ENCODE results near the gene CENPC.
"Not testable (repeated sequence)": the region's sequence is repeated elsewhere in the genome, so short reads cannot be mapped to it uniquely, and the experiment has no call there.

The CENPC gene

DNA sequence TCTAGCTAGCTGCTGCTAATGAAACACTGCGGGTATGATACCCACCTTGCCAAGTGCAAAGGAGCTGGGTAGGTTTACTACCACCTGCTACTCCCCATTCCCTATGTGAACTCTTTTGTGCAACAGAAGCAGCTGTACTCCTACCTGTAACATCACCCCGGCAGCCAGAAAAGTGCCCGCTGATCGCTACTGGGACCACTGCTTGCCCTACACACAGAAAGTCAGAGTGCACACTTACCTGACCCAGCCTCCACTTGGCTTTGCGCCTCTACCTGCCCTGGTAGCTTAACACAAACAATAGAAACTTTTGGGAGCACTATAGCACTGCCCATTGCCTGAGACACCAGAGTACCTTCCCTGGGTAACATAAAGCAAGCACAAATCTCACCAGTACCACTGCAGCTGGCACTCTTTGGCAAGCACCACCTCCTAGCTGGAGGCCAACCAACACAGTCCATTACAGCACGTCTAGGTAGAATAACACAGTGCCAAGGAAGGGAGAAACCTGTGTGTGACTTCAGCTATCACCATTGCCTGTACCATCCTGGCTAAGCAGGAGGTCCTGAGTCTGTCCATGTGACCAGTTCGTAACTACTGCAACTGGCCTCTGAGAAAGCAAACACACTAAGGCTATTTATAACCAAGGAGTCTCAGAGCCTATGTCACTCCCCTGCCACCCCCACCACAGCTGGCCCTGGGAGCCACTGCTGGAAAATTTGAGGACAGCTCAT, 80.1 kb downstream of the CENPC start:
- no peak for DNase-seq

DNA sequence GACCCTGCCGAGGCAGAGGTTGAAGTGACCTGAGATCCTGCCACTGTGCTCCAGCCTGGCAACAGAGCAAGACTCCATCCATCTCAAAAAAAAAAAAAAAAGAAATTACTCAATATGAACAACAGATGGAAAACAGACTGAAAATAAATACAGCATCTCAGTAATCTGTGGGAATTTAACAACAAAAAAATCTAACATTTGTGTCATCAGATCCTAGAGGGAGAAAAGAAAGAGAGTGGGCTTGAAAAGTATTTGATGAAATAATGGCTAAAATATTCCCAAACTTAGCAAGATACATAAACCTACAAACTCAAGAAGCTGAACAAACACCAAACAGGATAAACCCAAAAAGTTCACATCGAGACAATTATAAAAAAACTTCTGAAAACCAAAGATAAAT, 84.7 kb downstream of the CENPC start:
- DNase-seq: no peak

DNA sequence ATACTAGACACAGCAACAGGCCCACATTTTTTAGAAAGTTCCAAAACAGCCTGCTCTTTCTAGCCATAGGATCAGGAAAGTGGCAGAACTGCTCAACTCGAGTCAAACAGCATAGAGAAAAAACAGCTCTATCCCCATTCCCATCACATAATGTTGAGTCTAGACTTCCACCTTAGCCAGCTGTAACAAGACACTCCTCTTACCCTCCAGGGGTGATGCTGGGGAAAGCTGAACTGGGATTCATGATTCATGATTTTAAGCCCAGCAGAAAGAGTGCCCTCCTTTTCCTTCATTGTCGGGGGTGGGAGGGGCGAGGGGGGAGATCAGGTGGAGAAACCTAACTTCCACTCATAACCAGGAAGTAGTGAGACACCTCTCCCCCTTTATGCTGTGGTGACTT, 86.1 kb downstream of the CENPC start:
- DNase-seq: no peak

DNA sequence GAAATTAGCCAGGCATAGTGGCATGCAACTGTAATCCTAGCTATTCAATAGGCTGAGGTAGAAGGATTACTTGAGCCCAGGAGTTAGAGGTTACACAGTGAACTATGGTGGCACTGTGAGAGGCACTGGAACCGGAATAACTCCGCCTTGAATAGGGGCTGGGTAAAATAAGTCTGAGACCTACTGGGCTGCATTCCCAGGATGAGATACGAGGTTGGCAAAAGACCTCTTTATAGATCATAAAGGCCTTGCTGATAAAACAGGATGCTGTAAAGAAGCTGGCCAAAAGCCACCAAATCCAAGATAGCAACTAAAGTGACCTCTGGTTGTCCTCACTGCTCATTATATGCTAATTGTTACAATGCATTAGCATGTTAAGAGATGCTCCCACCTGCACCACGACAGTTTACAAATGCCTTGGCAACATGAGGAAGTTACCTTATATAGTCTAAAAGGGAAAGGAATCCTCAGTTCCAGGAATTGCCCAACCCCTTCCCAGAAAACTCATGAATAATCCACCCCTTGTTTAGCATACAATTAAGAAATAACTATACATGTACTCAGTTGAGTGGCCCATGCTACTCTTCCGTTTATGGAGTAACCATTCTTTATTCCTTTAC, 88.6 kb downstream of the CENPC start:
- DNase-seq: no peak

DNA sequence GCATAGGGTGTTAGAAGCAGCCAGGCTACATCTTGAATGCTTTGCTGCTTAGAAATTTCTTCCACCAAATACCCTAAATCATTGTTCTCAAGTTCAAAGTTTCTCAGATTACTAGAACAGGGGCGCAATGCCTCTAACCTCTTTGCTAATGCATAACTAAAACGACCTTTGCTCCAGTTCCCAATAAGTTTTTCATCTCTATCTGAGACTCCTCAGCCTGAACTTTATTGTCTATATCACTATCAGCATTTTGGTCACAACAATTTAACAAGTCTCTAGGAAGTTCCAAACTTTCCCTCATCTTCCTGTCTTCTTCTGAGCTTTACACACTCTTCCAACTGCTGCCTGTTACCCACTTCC, 92.5 kb downstream of the CENPC start:
- DNase-seq: not testable (repeated sequence)

DNA sequence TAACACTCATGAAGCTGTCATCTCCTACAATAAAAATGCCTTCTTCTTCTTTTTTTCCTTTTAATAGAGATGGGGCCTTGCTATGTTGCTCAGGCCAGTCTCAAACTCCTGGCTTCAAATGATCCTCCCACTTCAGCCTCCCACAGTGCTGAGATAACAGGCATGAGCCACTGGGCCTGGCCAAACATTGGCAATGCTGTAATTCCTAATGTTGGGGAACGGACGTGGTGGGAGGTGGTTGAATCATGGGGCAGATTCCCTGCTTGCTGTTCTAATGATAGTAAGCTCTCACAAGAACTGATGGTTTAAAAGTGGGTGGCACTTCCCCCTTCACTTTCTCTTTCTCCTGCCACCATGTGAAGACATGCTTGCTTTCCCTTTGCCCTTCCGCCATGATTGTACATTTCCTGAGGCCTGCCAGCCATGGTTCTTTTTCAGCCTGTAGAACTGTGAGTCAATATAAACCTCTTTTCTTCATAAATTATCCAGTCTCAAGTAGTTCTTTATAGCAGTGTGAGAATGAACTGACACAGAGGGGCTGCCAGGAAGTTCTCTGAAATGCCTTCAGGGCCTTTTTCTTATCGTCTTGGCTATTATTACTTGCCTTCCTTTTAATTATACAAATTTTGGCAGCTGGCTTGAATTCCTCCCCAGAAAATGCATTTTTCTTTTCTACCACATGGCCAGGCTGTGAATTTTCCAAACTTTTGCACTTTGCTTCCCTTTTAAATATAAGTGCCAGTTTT, 93.0 kb downstream of the CENPC start:
- DNase-seq: no peak

DNA sequence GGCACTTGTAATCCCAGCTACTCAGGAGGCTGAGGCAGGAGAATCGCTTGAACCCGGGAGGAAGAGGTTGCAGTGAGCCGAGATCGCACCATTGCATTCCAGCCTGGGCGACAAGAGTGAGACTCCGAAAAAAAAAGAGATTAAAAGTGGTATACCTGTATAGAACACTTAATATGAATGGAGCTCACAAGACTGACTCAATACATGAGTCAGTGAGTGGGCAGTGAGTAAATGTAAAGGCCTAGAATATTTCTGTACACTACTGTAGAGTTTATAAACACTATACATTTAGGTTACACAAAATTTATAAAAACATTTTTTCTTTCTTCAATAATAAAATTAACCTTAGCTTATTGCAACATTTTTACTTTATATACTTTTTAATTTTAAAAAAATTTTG, 93.8 kb downstream of the CENPC start:
- no peak for DNase-seq

DNA sequence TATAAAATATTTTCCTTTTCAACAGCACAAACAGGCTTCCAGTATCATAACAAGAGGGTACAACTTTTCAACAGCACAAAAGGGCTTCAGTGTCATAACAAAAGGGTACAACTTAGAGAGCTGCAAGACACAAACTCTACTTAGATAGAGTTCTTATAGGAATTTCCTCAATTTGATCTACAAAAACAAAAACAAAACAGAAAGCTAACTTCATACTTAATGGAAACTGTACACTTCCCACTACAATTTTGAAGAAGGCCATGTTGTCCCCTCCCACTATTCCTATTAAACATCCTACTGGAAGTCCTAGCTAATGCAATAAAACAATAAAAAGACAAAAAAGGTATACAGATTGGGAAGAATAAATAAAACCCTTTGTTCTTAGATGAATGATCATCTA, 96.7 kb downstream of the CENPC start:
- DNase-seq: no peak

DNA sequence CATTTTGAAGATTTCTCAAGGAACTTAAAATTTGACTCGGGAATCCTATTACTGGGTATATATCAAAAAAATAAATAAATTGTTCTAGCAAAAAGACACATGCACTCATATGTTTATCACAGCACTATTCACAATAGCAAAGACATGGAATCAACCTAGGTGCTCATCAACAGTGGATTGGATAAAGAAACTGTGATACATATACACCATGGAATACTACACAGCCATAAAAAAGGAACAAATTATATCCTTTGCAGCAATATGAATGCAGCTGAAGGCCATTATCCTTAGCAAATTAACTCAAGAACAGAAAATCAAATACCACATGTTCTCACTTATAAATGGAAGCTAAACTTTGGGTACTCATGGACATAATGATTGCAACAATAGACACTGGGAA, 97.4 kb downstream of the CENPC start:
- DNase-seq: no peak

DNA sequence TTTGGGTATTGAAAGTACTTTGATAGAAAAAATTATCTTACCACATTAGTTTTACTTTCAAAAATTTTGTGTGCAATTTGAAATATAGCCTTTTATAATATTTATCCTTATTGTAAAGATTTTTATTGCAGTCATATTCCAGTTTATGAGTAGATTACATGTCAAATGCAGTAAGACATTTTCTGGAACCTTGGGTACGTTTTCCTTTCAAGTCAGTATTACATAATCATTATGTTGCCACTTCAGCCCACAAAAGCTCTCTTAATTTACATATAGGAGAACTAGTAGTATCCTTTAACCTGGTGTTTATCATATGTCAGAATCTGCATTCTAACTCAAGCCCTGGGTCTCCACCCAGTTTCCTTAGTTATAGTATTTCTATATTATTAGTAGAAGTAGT, 98.5 kb downstream of the CENPC start:
- no peak for DNase-seq

DNA sequence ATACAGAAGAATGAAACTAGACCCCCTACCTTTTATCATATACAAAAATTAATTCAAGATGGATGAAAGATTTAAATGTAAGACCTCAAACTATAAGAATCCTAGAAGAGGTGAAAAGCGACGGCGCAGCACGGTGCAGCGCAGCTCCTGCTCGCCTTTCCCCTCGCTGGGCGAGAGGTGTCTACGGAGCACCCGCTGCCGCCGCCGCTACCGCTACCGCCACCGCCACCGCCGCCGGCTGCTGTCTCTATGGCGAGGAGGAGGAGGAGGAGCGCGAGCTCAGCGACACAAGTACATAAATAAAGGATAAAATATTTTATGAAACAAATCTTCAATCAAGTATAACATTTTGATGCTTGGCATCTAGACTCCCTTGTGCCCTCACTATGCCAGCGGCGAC, 99.4 kb downstream of the CENPC start:
- not testable (repeated sequence) for DNase-seq

DNA sequence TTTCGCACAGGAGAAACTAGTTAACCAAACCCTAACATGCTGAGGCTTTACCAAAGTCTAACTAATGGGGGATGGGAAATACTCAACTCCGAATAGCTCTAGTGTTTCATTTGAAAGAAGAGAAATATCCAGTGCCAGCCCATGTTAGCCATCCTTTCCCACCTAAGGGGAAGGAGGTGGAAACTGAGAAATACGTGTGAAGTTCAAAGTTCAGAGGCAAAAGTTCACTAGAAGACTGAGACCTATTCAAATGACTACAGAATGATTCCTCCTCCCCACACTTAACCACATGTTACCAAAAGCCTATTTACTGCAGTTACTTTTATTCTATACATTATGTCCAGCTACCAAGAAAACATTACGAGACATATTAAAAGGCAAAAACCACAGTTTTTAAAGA, 106.3 kb downstream of the CENPC start:
- DNase-seq: no peak

DNA sequence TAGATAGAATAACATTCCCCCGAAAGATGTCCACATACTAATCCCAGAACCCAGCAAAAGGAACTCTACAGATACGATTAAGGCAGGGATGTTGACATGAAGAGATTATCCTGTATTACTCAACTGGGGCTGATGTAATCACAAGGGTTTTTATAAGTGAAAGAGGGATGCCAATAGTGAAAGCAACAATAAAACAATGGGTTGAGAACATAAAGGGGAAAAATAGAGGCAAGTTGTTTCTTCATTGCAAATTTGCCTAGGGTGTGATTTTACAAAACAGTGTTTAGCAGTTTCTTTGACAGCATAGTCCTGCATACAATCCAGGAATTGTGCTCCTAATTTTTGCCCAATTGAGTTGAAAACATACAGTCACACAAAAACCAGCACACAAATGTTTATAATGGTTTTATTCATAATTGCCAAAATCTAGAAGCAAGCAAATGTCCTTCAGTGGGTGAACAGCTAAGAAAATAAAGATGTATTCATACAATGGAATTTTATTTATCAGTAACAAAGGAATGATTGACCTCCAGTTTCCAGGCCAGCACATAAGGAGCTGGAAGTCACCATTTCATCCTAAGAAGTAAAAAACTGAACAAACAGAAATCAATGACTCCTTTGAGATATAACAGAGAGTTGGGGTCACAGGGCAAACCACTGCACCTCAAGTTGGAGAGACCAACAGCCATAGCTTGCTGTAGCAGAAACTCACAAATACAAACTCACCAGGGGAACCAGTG, 107.2 kb downstream of the CENPC start:
- DNase-seq: no peak

DNA sequence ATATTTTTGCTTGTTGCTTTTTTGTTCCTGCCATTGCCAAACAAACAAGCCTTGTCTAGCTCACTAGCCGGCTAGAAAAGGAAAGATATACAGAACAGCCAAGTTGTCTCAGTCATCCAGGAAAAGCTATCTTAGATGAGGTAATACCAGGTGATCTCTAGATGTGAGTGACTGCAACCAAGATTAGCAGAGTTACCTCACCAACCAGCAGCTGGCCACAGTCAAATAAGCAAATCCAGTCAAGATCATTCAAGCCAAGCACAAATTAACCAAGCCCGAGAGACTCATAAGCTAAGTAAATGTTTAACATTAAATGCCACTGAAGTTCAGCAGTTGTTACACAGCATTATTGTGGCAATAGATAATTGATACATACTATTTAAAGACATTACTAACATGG, 108.6 kb downstream of the CENPC start:
- no peak for DNase-seq

DNA sequence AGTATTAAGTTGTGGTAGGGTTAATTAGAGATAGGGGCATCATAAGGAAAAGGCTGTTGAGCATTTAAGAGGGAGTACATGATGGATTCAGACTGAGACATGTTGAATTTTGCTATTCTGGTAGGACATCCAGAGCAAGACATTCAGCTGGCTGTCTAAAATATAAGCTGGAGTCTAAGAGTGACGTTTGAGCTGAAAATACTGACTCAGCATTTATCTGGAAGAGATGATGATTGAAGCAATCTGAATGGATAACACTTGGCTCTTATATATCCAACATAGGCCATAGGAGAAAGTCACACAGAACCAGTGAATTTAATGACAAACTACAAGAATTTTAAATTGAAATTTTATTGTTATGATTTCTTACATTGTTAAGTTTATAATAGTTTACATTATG, 114.3 kb downstream of the CENPC start:
- DNase-seq: no peak

DNA sequence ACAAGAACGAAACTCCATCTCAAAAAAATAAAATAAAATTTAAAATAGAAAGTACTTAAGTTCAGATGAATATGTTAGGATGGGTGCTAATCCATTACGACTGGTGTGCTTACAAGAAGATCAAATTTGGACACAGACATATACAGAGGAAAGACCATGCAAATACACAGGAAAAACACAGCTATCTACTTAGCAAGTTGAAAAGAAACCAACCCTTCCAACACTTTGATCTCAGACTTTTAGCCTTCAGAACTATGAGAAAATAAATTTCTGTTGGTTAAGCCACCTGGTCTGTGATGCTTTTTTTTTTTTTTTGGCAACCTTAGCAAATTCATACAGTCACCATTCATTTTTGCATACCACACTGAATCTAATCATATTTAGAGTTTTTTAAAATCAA, 116.5 kb downstream of the CENPC start:
- no peak for DNase-seq

All from stimulated activated CD4-positive, alpha-beta T cell treated with anti-CD3 and anti-CD28 coated beads, Interleukin-4, amount 100 ng/mL, for 24 hours (primary cell).